Upper lobe of right lung (tissue), 1 donor: ENCODE results near the gene P2RY6. TPM values are rescaled to one million over a fixed set of nuclear protein-coding genes. Genes with fewer than 3 reads are reported as not detected.

Experiments used
- ATAC-seq: fragments of 200-7000 bp; cut with Tn5 transposase; one replicate; pipeline ENCODE4 v1.9.1; 2020; ENCODE audit warnings: mild to moderate bottlenecking, moderate library complexity
- DNase-seq: peaks from one replicate; pipeline ENCODE4 v3.0.0-alpha.2; 2020
- H3K27ac ChIP-seq: fragments of 200-600 bp; one replicate; pipeline ENCODE4 v1.8.0; 2022
- H3K27me3 ChIP-seq: fragments of 200-600 bp; one replicate; pipeline ENCODE4 v1.8.0; 2022; ENCODE audit warnings: mild to moderate bottlenecking
- H3K36me3 ChIP-seq: fragments of 200-600 bp; one replicate; pipeline ENCODE4 v1.8.0; 2022
- H3K4me1 ChIP-seq: fragments of 200-600 bp; one replicate; pipeline ENCODE4 v1.8.0; 2022
- H3K4me3 ChIP-seq: fragments of 200-600 bp; one replicate; pipeline ENCODE4 v1.8.0; 2022; ENCODE audit warnings: mild to moderate bottlenecking
- H3K9me3 ChIP-seq: fragments of 200-600 bp; one replicate; pipeline ENCODE4 v1.8.0; 2022
- CTCF ChIP-seq: fragments of 200-600 bp; IDR thresholded peaks from one replicate; pipeline ENCODE4 v1.8.0; 2022; ENCODE audit warnings: antibody characterized with exemption
- intact Hi-C: fragments of 100-400 bp; cut with DNase I; formaldehyde crosslinking; loops from one replicate; pipeline ENCODE4 v1.11.0; 2022
- total RNA-seq: library from RNA; stranded (reverse); fragmentation: NEBNext Ultra II Directional; extraction: Animal tissue kit (Norgen Biotek cat#: 25700); gene quantifications from one replicate; pipeline ENCODE4 v1.2.1, GENCODE V29; 2021
- donor health status: DM: no; HTN: yes; CAD: no; lungs with severe emphysema.

P2RY6 gene
- total RNA-seq, 1 donor from 2014 or later, result 3.2 TPM

- peak; percentile 41 for DNase-seq
- H3K27ac ChIP-seq, result no peak overlapping the region
Observed at GRCh38 chr11:73239111-73239521, 33.0 kb upstream of the P2RY6 start.

DNA sequence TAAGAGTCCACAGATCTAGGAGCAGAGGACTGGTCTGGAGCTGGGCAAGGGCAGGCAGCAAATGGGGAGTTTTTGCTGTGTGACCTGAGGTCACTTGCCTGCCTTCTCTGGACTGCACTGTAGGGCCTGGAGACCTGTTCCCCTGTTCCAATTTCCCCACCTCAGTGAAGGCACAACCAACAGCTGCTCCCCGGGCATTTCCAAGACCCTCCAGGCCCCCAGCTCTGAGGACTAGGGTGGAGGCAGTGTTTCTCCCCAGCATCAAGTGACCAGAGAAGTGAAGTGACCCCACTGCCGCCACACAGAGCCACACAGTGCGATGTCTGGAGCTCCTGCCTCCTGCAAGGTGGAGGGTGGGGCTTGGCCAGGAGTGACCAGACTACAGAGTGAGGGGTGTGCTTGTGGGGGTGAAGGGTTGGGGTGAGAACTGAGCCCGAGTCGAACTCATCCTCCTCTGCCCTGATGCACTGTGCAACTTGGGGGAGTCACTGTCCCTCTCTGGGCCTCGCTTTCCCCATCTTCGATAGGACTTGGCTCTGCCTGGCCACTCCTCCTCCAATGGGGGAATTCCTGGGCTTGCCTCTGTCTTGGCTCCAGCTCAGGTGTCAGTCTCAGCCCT is 32.5 kb upstream of the P2RY6 start:
- no peak for ATAC-seq
- intact Hi-C loops, result loop anchor here (10.0 kb wide), 1 partner anchor 55 kb away; no protein-coding TSS in a partner anchor
- Histone ChIP-seq H3K4me1 (peaks cover 15% of the 10 kb centered on the region), H3K27me3 (no peaks in the 10 kb centered on the region), H3K4me3 (no peak overlapping the region), H3K27ac (no peak overlapping the region), H3K9me3 (no peaks in the 10 kb centered on the region), H3K36me3 (no peaks in the 10 kb centered on the region)
- TF ChIP-seq CTCF, result no peak
- DNase-seq, result peak; percentile 58

More at GRCh38 chr11:73239111-73239521, 33.0 kb upstream of the P2RY6 start:
- no peak for ATAC-seq
- H3K9me3 ChIP-seq, result no peaks in the 10 kb centered on the region
- H3K4me1 ChIP-seq, result peaks cover 15% of the 10 kb centered on the region
- intact Hi-C loops, result loop anchor here (10.0 kb wide), 1 partner anchor 54 kb away; no protein-coding TSS in a partner anchor
- no peaks in the 10 kb centered on the region for H3K36me3 ChIP-seq
- no peak for TF ChIP-seq CTCF
- no peak overlapping the region for H3K4me3 ChIP-seq
- no peaks in the 10 kb centered on the region for H3K27me3 ChIP-seq

- no peaks in the 10 kb centered on the region for H3K27me3 ChIP-seq
- intact Hi-C loops, result no loop called here
- no peaks in the 10 kb centered on the region for H3K9me3 ChIP-seq
- no peak for TF ChIP-seq CTCF
- H3K27ac ChIP-seq, result no peak overlapping the region
- no peak for ATAC-seq
- peaks cover 15% of the 10 kb centered on the region for H3K4me1 ChIP-seq
- no peaks in the 10 kb centered on the region for H3K36me3 ChIP-seq
- no peak overlapping the region for H3K4me3 ChIP-seq
- DNase-seq, result peak; percentile 48
Observed at GRCh38 chr11:73240190-73240781, 31.9 kb upstream of the P2RY6 start.

DNA sequence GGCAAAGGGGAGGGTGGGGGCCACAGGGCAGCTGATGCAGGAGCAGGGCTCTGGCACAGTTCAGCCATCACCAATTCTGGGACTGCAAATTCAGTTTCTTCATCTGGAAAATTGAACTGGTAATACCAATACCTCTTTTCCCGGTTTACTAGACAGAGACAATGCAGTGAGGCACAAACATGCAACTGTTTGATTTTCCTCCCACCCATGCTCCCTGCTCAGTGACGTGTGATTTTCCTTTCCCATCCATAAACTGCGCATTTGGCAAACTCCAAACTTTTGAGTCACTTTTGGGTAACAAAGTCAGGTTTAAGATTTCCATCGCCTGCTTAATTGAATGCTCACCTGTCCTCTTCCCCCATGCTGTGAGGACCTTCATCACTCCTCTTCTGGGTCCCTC is 30.8 kb upstream of the P2RY6 start:
- Histone ChIP-seq H3K27me3 (no peaks in the 10 kb centered on the region), H3K4me3 (no peak overlapping the region), H3K9me3 (no peaks in the 10 kb centered on the region), H3K4me1 (peaks cover 15% of the 10 kb centered on the region), H3K27ac (no peak overlapping the region), H3K36me3 (no peaks in the 10 kb centered on the region)
- ATAC-seq (no peak), DNase-seq (no peak)
- TF ChIP-seq CTCF, result no peak
- intact Hi-C loops, result no loop called here

DNA sequence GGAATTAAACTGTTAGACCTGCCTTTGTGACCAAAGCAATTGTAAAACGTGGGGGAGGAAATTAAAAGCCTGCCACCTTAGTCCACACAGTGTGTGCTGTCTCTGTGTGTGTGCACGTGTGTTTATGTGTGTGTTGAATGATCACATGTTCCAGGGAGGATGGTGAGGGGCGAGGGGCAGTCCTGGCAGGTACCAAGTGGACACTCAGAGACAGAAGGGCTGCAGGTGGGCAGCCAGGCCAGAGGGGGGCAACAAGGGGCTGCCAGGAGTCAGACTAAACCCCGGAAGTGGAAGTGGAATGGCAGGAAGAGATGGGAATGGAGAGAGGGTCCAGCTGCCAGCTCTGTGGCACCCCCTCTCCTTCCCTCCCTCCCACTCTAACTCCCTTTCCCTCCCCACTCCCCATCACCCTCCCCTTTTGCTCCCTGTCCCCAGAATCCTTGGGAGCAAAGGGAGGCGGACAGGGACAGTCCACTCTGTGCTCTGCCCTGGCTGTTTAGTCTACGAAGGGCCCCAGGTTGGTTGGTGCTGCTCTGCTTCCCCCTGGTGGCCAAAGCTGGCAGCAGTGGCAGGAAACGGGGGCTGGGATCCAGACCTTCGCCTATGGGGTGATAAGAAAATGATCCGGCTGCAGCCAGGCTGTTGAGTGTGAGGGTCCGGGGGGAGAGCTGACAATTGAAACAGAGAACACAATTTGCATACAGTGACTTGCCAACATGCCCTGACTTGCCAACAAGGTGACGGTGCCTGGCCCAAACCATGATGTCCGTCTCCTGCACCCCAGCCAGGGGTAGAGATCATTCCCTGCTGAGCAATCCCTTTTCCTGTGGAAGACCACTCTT is 29.7 kb upstream of the P2RY6 start:
- peaks cover 15% of the 10 kb centered on the region for H3K4me1 ChIP-seq
- ATAC-seq (peak; percentile 92), DNase-seq (peak; percentile 85)
- intact Hi-C loops, result no loop called here
- H3K9me3 ChIP-seq, result no peaks in the 10 kb centered on the region
- H3K4me3 ChIP-seq, result no peak overlapping the region
- H3K36me3 ChIP-seq, result no peaks in the 10 kb centered on the region
- no peak overlapping the region for H3K27ac ChIP-seq
- peak; percentile 81 for TF ChIP-seq CTCF
- H3K27me3 ChIP-seq, result no peaks in the 10 kb centered on the region
